ENCODE results near the gene AGBL3.

Gene AGBL3

DNA sequence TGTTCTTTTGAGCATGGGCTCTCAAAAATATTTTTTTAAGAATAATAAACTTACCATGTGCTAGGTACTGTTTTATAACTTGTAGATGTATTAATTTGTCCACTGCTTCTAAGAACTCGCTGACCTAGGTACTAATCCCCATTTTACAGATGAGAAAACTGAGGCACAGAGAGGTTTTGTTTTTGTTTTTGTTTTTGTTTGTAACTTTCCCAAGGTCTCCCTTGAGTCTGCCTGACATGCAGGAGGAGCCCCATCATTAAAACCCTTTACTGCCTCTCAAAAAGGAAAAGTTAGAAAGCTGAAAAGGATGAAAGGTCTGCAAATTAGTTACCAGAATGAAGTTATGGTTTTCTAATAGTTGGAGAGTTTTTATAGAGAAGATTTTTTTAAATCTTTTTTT is 38.5 kb upstream of the AGBL3 start:
- TF ChIP-seq, protein P1, sequence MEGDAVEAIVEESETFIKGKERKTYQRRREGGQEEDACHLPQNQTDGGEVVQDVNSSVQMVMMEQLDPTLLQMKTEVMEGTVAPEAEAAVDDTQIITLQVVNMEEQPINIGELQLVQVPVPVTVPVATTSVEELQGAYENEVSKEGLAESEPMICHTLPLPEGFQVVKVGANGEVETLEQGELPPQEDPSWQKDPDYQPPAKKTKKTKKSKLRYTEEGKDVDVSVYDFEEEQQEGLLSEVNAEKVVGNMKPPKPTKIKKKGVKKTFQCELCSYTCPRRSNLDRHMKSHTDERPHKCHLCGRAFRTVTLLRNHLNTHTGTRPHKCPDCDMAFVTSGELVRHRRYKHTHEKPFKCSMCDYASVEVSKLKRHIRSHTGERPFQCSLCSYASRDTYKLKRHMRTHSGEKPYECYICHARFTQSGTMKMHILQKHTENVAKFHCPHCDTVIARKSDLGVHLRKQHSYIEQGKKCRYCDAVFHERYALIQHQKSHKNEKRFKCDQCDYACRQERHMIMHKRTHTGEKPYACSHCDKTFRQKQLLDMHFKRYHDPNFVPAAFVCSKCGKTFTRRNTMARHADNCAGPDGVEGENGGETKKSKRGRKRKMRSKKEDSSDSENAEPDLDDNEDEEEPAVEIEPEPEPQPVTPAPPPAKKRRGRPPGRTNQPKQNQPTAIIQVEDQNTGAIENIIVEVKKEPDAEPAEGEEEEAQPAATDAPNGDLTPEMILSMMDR (IDR thresholded peaks at IDR 0.05; ENCODE audit: low read depth, low read length, missing control alignments) = no peak
- no peak for DNase-seq (ENCODE audit: low read depth)
- no peak overlapping the region for H3K4me3 ChIP-seq (ENCODE audit: low read depth, low read length)

DNA sequence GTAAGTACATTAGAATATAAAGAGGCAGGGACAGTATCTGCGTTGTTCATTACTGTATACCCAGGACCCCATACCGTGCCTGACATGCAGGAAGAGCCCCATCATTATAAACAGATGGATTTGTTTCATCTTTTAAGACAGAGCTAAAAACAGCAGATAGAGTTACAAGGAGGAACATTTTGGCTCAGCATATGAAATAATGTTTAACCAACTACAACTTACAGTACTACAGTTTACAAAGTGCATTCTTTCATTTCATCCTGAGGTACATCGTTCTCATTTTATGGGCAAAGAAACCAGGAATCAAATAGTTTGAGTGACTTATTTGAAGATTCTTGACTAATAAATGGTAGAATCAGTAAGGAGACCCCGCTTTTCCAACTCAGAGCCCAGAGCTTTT is 38.1 kb upstream of the AGBL3 start:
- TF ChIP-seq, protein P1 (IDR thresholded peaks at IDR 0.05; ENCODE audit: low read depth, low read length, missing control alignments) = no peak
- no peak overlapping the region for H3K4me3 ChIP-seq (ENCODE audit: low read depth, low read length)
- DNase-seq (ENCODE audit: low read depth) = no peak

- DNase-seq (ENCODE audit: low read depth) = no peak
- H3K4me3 ChIP-seq (ENCODE audit: low read depth, low read length) = no peak overlapping the region
- TF ChIP-seq, protein P1 (IDR thresholded peaks at IDR 0.05; ENCODE audit: low read depth, low read length, missing control alignments) = no peak
Measured at GRCh38 chr7:134948736-134949135, 37.6 kb upstream of the AGBL3 start.

DNA sequence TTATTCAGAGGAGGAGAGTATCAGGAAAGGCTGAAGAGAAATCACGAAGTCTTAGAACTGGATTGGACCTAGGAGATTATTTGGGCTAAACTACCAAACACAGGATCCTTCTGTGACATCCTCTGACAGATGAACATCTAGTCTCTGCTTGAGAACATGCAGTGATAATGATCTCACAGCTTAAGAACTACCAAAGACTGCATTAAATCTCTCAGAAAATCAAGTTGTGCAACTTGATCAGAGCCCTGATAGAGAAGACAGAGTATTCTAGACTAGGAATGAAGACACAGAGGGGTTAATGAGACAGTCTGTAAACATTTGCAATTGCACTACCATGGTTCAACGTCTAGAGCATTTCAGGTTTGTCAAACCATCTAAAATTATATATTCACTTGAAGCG is 37.1 kb upstream of the AGBL3 start:
- no peak for DNase-seq (ENCODE audit: low read depth)
- TF ChIP-seq, protein P1 (IDR thresholded peaks at IDR 0.05; ENCODE audit: low read depth, low read length, missing control alignments) = no peak
- no peak overlapping the region for H3K4me3 ChIP-seq (ENCODE audit: low read depth, low read length)

- TF ChIP-seq, protein P1 (IDR thresholded peaks at IDR 0.05; ENCODE audit: low read depth, low read length, missing control alignments) = peak; percentile 45
- no peak for DNase-seq (ENCODE audit: low read depth)
- H3K4me3 ChIP-seq (ENCODE audit: low read depth, low read length) = no peak overlapping the region
Measured at GRCh38 chr7:134954197-134955082, 31.9 kb upstream of the AGBL3 start.

GRCh38 chr7:134957005-134957404 is 29.3 kb upstream of the AGBL3 start:
- TF ChIP-seq, protein P1 (IDR thresholded peaks at IDR 0.05; ENCODE audit: low read depth, low read length, missing control alignments) = no peak
- no peak overlapping the region for H3K4me3 ChIP-seq (ENCODE audit: low read depth, low read length)
- DNase-seq (ENCODE audit: low read depth) = no peak

DNA sequence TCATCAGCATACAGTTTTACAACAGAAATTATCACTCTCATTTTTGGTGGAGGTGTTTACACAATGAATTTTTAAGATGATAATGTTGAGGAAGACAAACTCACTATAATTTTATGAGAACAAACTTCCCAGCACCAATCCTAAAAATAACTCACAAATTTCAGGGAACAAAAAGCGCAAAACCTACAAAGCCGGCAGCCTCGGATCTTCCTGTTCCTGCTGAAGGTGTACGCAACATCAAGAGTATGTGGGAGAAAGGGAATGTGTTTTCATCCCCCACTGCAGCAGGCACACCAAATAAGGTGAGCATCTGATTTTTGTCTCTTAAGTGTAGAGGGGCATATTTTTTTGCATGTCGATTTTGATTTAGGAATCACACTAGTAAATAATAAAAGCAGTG is 26.5 kb upstream of the AGBL3 start:
- no peak for DNase-seq (ENCODE audit: low read depth)
- TF ChIP-seq, protein P1 (IDR thresholded peaks at IDR 0.05; ENCODE audit: low read depth, low read length, missing control alignments) = no peak
- no peak overlapping the region for H3K4me3 ChIP-seq (ENCODE audit: low read depth, low read length)

Data from GM12864 (cell line).